ENCODE measurements around the gene RSPH10B.
"Not testable (repeated sequence)": the region's sequence is repeated elsewhere in the genome, so short reads cannot be mapped to it uniquely, and the experiment has no call there.

RSPH10B gene

GRCh38 chr7:5979680-5980314 lies 9.3 kb upstream of the RSPH10B start:
- no CpG with 5 or more reads among the region's 12 CpGs for WGBS
- not testable (repeated sequence) for H4K8ac ChIP-seq (ENCODE audit: low read length); H3K18ac ChIP-seq (ENCODE audit: low read depth in 1 of 2, low read length in 2 of 2); H3K9ac ChIP-seq (ENCODE audit: low read length); H3K27ac ChIP-seq (ENCODE audit: low read length, poor library complexity, severe bottlenecking); H3K79me1 ChIP-seq (replicated peaks; ENCODE audit: low read length, poor library complexity, severe bottlenecking); H2AK5ac ChIP-seq (ENCODE audit: low read length, severe bottlenecking); H3K4me2 ChIP-seq (ENCODE audit: low read length, poor library complexity, severe bottlenecking); H4K91ac ChIP-seq (ENCODE audit: low read length); H3K9me3 ChIP-seq (ENCODE audit: control insufficient read depth, low read length); DNase-seq; H2AFZ ChIP-seq (ENCODE audit: low read depth, low read length); H2BK15ac ChIP-seq (ENCODE audit: low read depth, poor library complexity, severe bottlenecking); H3K27me3 ChIP-seq (ENCODE audit: control insufficient read depth in 1 of 2, insufficient read depth in 1 of 2, low read length in 2 of 2); H3K4ac ChIP-seq (ENCODE audit: low read depth in 1 of 2, low read length in 2 of 2); H3K14ac ChIP-seq (ENCODE audit: low read length in 2 of 2); H3K4me1 ChIP-seq (ENCODE audit: control insufficient read depth, insufficient read depth, low read depth, low read length); H2BK5ac ChIP-seq (ENCODE audit: low read depth, low read length, poor library complexity, severe bottlenecking); H2BK12ac ChIP-seq (ENCODE audit: low read length in 2 of 2); H3K23ac ChIP-seq (ENCODE audit: low read length in 2 of 2); H2BK120ac ChIP-seq (ENCODE audit: low read depth, low read length); H3K4me3 ChIP-seq (ENCODE audit: insufficient read depth in 1 of 2, low read depth in 1 of 2, low read length in 2 of 2); H3K36me3 ChIP-seq (ENCODE audit: control insufficient read depth in 1 of 2, insufficient read depth in 2 of 2, low read depth in 1 of 2, low read length in 2 of 2)

DNA sequence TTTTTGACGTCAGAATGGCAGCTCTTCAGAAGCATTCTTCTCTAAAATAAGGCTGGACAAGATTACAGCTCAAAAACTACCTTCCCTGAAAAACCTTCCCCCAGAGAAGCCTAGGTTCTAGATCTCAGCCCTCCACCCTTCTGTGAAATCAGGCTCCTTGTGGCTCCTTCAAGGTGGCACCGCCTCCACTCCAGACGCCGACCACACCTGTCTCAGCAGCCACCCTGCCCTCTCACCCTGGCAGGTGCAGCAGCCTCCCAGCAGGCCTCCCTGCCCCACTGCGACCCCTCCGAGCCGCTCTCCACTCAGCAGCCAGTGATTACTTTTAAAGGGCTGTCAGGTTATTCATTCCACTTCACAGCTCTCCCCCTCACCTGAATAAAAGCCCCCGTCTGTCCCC lies 3.1 kb upstream of the RSPH10B start:
- not testable (repeated sequence) for H4K91ac ChIP-seq (ENCODE audit: low read length); H3K23ac ChIP-seq (ENCODE audit: low read length in 2 of 2); H3K27me3 ChIP-seq (ENCODE audit: control insufficient read depth in 1 of 2, insufficient read depth in 1 of 2, low read length in 2 of 2); H3K4me2 ChIP-seq (ENCODE audit: low read length, poor library complexity, severe bottlenecking); H2BK5ac ChIP-seq (ENCODE audit: low read depth, low read length, poor library complexity, severe bottlenecking); H3K4me3 ChIP-seq (ENCODE audit: insufficient read depth in 1 of 2, low read depth in 1 of 2, low read length in 2 of 2); H2AFZ ChIP-seq (ENCODE audit: low read depth, low read length); H3K9me3 ChIP-seq (ENCODE audit: control insufficient read depth, low read length); H2BK15ac ChIP-seq (ENCODE audit: low read depth, poor library complexity, severe bottlenecking); H3K27ac ChIP-seq (ENCODE audit: low read length, poor library complexity, severe bottlenecking); H3K4me1 ChIP-seq (ENCODE audit: control insufficient read depth, insufficient read depth, low read depth, low read length); H2BK120ac ChIP-seq (ENCODE audit: low read depth, low read length); H4K8ac ChIP-seq (ENCODE audit: low read length); H2BK12ac ChIP-seq (ENCODE audit: low read length in 2 of 2); H3K18ac ChIP-seq (ENCODE audit: low read depth in 1 of 2, low read length in 2 of 2); H3K9ac ChIP-seq (ENCODE audit: low read length); H3K79me1 ChIP-seq (replicated peaks; ENCODE audit: low read length, poor library complexity, severe bottlenecking); DNase-seq; H3K36me3 ChIP-seq (ENCODE audit: control insufficient read depth in 1 of 2, insufficient read depth in 2 of 2, low read depth in 1 of 2, low read length in 2 of 2); H3K4ac ChIP-seq (ENCODE audit: low read depth in 1 of 2, low read length in 2 of 2); H2AK5ac ChIP-seq (ENCODE audit: low read length, severe bottlenecking); H3K14ac ChIP-seq (ENCODE audit: low read length in 2 of 2)
- WGBS = no CpG with 5 or more reads among the region's 8 CpGs

DNA sequence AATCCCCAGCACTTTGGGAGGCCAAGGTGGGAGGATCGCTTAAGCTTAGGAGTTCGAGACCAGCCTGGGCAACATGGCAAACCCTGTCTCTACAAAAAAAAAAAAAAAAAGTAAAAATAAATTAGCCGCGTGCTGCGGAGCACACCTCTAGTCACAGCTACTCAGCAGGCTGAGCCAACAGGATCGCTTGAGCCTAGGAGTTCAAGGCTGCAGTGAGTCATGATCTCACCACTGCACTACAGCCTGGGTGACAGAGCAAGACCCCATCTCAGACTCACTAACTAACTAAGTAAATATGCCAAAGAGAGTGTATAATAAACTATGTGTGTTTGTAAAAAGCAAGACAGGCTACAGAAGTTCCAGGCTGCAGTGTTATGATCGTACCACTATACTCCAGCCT lies 6.7 kb downstream of the RSPH10B start:
- H3K36me3 ChIP-seq (ENCODE audit: control insufficient read depth in 1 of 2, insufficient read depth in 2 of 2, low read depth in 1 of 2, low read length in 2 of 2); H3K9me3 ChIP-seq (ENCODE audit: control insufficient read depth, low read length); H3K23ac ChIP-seq (ENCODE audit: low read length in 2 of 2); DNase-seq; H3K4me2 ChIP-seq (ENCODE audit: low read length, poor library complexity, severe bottlenecking); H3K4me1 ChIP-seq (ENCODE audit: control insufficient read depth, insufficient read depth, low read depth, low read length); H3K79me1 ChIP-seq (replicated peaks; ENCODE audit: low read length, poor library complexity, severe bottlenecking); H2BK120ac ChIP-seq (ENCODE audit: low read depth, low read length); H3K14ac ChIP-seq (ENCODE audit: low read length in 2 of 2); H3K18ac ChIP-seq (ENCODE audit: low read depth in 1 of 2, low read length in 2 of 2); H3K27me3 ChIP-seq (ENCODE audit: control insufficient read depth in 1 of 2, insufficient read depth in 1 of 2, low read length in 2 of 2); H2AK5ac ChIP-seq (ENCODE audit: low read length, severe bottlenecking); H3K4me3 ChIP-seq (ENCODE audit: insufficient read depth in 1 of 2, low read depth in 1 of 2, low read length in 2 of 2); H3K9ac ChIP-seq (ENCODE audit: low read length); H3K27ac ChIP-seq (ENCODE audit: low read length, poor library complexity, severe bottlenecking); H2BK5ac ChIP-seq (ENCODE audit: low read depth, low read length, poor library complexity, severe bottlenecking); H4K91ac ChIP-seq (ENCODE audit: low read length); H3K4ac ChIP-seq (ENCODE audit: low read depth in 1 of 2, low read length in 2 of 2); H4K8ac ChIP-seq (ENCODE audit: low read length); H2AFZ ChIP-seq (ENCODE audit: low read depth, low read length); H2BK12ac ChIP-seq (ENCODE audit: low read length in 2 of 2); H2BK15ac ChIP-seq (ENCODE audit: low read depth, poor library complexity, severe bottlenecking): not testable (repeated sequence)
- WGBS = no CpG with 5 or more reads among the region's 7 CpGs

DNA sequence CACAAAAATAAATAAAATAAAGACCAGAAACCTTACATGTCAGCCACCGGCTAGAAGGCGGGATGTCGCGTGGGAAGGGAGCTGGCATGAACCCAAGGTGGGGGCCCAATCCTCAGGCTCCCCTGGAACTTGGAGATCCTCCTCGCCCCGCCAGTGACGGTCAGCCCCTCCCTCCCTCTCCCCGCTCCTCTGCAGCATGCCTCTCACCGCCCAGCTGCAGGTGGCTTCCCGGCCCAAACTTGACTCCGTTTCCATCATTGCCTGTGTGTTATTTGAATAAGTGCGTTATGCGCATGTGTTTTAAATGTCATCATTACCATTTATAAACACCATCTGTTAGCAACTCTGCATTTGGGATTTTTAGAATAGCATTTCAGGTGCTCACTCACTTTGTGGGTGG lies 7.3 kb downstream of the RSPH10B start:
- H3K4me3 ChIP-seq (ENCODE audit: insufficient read depth in 1 of 2, low read depth in 1 of 2, low read length in 2 of 2); H4K8ac ChIP-seq (ENCODE audit: low read length); H3K23ac ChIP-seq (ENCODE audit: low read length in 2 of 2); H3K9me3 ChIP-seq (ENCODE audit: control insufficient read depth, low read length); H2BK12ac ChIP-seq (ENCODE audit: low read length in 2 of 2); H2BK5ac ChIP-seq (ENCODE audit: low read depth, low read length, poor library complexity, severe bottlenecking); H2AFZ ChIP-seq (ENCODE audit: low read depth, low read length); H3K14ac ChIP-seq (ENCODE audit: low read length in 2 of 2); H3K27me3 ChIP-seq (ENCODE audit: control insufficient read depth in 1 of 2, insufficient read depth in 1 of 2, low read length in 2 of 2); H3K4ac ChIP-seq (ENCODE audit: low read depth in 1 of 2, low read length in 2 of 2); H3K27ac ChIP-seq (ENCODE audit: low read length, poor library complexity, severe bottlenecking); H3K36me3 ChIP-seq (ENCODE audit: control insufficient read depth in 1 of 2, insufficient read depth in 2 of 2, low read depth in 1 of 2, low read length in 2 of 2); H3K79me1 ChIP-seq (replicated peaks; ENCODE audit: low read length, poor library complexity, severe bottlenecking); H3K18ac ChIP-seq (ENCODE audit: low read depth in 1 of 2, low read length in 2 of 2); H2BK15ac ChIP-seq (ENCODE audit: low read depth, poor library complexity, severe bottlenecking); H3K4me1 ChIP-seq (ENCODE audit: control insufficient read depth, insufficient read depth, low read depth, low read length); H2AK5ac ChIP-seq (ENCODE audit: low read length, severe bottlenecking); H4K91ac ChIP-seq (ENCODE audit: low read length); H3K4me2 ChIP-seq (ENCODE audit: low read length, poor library complexity, severe bottlenecking); DNase-seq; H2BK120ac ChIP-seq (ENCODE audit: low read depth, low read length); H3K9ac ChIP-seq (ENCODE audit: low read length): not testable (repeated sequence)
- no CpG with 5 or more reads among the region's 13 CpGs for WGBS

Measured in mesenchymal stem cell (in vitro differentiated cells and primary cell).